ENCODE results near the gene SEL1L3.

The SEL1L3 gene

DNA sequence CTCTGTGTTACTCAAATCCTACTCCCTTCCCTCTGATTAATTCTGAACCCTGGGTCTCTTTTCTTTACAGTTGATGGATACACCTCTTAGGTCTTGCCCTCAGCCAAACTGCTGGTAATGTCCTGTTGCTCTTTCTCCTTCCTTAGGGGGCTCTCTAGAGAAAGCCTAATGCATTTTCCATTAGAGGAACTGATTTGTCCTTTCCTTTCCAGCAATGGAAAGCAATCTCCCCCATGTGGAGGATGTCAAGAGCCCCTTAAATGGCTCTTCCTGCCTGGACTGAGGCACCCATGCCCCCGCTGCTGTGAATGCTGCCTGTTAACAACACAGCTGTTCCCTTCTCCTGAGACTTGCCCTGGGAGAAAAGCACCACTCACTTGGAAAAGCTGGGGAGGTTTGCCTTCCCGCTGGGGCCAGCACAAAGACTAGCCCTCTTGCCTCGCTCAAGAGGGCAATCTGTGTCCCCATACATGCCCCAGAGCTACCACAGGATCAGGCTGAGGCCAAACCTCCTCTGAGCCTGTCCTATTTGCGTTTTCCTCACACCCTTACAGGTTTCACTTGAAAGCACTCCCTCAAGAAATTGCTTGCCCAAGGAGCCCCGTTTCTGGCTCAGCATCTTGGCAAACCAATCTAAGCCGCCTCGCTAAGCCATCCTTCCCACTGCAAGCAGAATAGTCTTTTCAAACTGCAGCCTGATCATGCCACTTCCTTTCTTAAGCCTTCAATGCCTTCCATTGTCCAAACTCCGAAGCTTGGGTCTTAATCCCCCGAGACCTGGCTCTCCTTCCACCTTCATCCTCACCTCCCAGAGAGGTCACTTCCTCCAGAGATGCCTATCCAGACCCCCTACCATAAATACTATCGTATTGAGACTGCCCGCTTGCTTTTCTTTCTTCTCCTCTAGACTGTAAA is 28.0 kb upstream of the SEL1L3 start:
- H3K4me3 ChIP-seq (ENCODE audit: low read depth, low read length): no peak overlapping the region
- CTCF ChIA-PET: no interaction called here
- TF ChIP-seq, protein P1, sequence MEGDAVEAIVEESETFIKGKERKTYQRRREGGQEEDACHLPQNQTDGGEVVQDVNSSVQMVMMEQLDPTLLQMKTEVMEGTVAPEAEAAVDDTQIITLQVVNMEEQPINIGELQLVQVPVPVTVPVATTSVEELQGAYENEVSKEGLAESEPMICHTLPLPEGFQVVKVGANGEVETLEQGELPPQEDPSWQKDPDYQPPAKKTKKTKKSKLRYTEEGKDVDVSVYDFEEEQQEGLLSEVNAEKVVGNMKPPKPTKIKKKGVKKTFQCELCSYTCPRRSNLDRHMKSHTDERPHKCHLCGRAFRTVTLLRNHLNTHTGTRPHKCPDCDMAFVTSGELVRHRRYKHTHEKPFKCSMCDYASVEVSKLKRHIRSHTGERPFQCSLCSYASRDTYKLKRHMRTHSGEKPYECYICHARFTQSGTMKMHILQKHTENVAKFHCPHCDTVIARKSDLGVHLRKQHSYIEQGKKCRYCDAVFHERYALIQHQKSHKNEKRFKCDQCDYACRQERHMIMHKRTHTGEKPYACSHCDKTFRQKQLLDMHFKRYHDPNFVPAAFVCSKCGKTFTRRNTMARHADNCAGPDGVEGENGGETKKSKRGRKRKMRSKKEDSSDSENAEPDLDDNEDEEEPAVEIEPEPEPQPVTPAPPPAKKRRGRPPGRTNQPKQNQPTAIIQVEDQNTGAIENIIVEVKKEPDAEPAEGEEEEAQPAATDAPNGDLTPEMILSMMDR (IDR thresholded peaks at IDR 0.05; ENCODE audit: insufficient read depth, low read length, missing control alignments): no peak
- DNase-seq (ENCODE audit: low read depth, low spot score): no peak
- POLR2A ChIA-PET: no interaction called here

DNA sequence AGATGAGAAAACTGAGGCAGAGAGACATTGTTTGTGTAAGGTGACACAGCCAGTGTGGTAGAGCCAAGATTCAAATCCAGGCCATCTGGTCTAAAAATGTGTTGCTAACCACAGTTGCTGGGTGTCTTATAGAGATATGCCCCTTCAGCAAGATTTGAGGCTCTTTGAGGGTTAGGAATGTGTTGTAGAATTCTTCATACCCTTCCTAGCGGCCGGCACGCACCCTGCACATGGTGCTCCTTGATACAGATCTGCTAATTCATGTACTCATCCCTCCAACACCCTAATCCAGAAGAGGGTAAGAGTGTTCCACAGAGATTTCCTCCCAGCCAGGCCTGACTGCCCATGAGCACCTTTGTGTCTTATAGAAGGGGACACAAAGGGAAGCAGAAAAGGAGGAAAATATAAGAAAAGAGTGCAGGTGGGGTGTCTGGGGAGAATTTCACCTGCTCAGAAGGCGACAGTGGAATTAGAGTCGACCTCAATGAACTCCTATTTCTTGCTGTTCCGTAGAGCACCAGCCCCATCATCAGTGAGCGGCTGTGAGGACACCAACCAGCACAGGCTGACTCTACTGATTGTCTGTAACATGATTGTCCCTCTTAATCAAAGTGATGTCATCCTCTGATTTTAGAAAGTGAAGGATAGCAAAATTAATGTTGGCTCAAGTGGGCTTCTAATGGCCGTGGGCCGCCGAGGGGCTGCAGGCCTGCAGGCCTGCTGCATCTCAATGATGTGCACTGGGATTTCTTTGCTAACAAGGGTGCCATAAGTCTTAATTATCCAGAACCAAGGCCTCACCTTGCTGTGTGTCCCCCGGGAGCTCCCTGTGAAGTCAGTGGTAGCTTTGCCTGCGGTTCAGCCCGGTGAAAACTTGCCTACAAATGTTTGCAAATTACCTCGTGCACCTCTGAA is 27.1 kb upstream of the SEL1L3 start:
- ChIA-PET CTCF (interaction anchor here (1.0 kb wide), 1 partner anchor 13 kb away, joined by 3 read pairs; no protein-coding TSS in a partner anchor), POLR2A (no interaction called here)
- TF ChIP-seq, protein P1 (IDR thresholded peaks at IDR 0.05; ENCODE audit: insufficient read depth, low read length, missing control alignments): no peak
- no peak for DNase-seq (ENCODE audit: low read depth, low spot score)
- H3K4me3 ChIP-seq (ENCODE audit: low read depth, low read length): no peak overlapping the region

GRCh38 chr4:25888781-25889180 is 26.0 kb upstream of the SEL1L3 start:
- TF ChIP-seq, protein P1 (IDR thresholded peaks at IDR 0.05; ENCODE audit: insufficient read depth, low read length, missing control alignments): no peak
- DNase-seq (ENCODE audit: low read depth, low spot score): no peak
- no peak overlapping the region for H3K4me3 ChIP-seq (ENCODE audit: low read depth, low read length)
- POLR2A ChIA-PET: no interaction called here
- CTCF ChIA-PET: interaction anchor here (0.9 to 1.0 kb wide), 2 partner anchors 8 to 12 kb away, joined by 3 read pairs; no protein-coding TSS in a partner anchor

DNA sequence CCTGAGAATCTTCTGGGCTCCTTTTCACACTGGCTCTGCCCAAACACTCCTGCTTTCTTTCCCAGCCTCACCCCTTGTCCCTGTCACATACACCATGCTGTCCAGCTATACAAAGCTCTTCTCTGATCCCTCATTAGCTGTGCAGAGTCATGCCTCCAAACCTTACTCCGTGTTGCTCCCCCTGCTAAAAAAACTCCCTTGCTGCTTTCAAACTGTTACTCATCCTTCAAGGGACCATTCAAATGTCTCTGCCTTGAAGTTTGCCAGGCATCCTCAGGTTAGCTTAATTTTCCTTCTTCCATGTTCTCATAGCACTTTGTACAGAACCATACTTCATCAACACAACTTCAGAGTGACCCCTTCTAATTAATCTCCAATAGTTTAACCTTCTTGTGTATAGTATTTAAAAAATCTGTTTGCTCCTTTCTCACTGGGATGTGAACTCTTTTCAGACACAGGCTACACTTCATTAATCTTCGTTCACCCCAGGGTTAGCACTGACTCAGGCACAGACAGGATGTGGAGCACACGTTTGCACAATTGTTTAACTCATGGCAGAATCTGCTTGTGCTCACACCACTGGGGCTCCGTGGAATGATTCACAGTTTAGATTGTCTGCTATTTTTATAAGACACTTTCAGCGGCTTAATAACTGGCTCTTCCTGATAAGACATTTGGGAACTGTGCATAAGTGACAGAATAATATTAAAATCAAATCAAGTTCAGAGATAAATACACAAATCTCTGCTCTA is 21.4 kb upstream of the SEL1L3 start:
- DNase-seq (ENCODE audit: low read depth, low spot score): peak; percentile 19
- ChIA-PET POLR2A (interaction anchor here (0.7 to 0.8 kb wide), 2 partner anchors 19 to 606 kb away, joined by 3 to 6 read pairs; no protein-coding TSS in a partner anchor), CTCF (no interaction called here)
- TF ChIP-seq, protein P1 (IDR thresholded peaks at IDR 0.05; ENCODE audit: insufficient read depth, low read length, missing control alignments): no peak
- H3K4me3 ChIP-seq (ENCODE audit: low read depth, low read length): no peak overlapping the region

- CTCF ChIA-PET: interaction anchor here (0.9 kb wide), 1 partner anchor 444 kb away, joined by 3 read pairs; no protein-coding TSS in a partner anchor
- TF ChIP-seq, protein P1 (IDR thresholded peaks at IDR 0.05; ENCODE audit: insufficient read depth, low read length, missing control alignments): no peak
- H3K4me3 ChIP-seq (ENCODE audit: low read depth, low read length): no peak overlapping the region
- POLR2A ChIA-PET: interaction anchor here (0.7 to 0.8 kb wide), 2 partner anchors 18 to 606 kb away, joined by 3 to 6 read pairs; no protein-coding TSS in a partner anchor
- no peak for DNase-seq (ENCODE audit: low read depth, low spot score)
These were observed 20.8 kb upstream of the SEL1L3 start for GRCh38 chr4:25883565-25883964.
